Upper lobe of right lung (tissue), 1 donor: ENCODE data around the gene TYRO3. TPM values are rescaled to one million over a fixed set of nuclear protein-coding genes. Genes with fewer than 3 reads are reported as not detected.

Experiments
- ATAC-seq: fragments of 200-7000 bp; cut with Tn5 transposase; one replicate; pipeline ENCODE4 v1.9.1; 2020; ENCODE audit warnings: mild to moderate bottlenecking, moderate library complexity
- DNase-seq: peaks from one replicate; pipeline ENCODE4 v3.0.0-alpha.2; 2020
- H3K27ac ChIP-seq: fragments of 200-600 bp; one replicate; pipeline ENCODE4 v1.8.0; 2022
- H3K27me3 ChIP-seq: fragments of 200-600 bp; one replicate; pipeline ENCODE4 v1.8.0; 2022; ENCODE audit warnings: mild to moderate bottlenecking
- H3K36me3 ChIP-seq: fragments of 200-600 bp; one replicate; pipeline ENCODE4 v1.8.0; 2022
- H3K4me1 ChIP-seq: fragments of 200-600 bp; one replicate; pipeline ENCODE4 v1.8.0; 2022
- H3K4me3 ChIP-seq: fragments of 200-600 bp; one replicate; pipeline ENCODE4 v1.8.0; 2022; ENCODE audit warnings: mild to moderate bottlenecking
- H3K9me3 ChIP-seq: fragments of 200-600 bp; one replicate; pipeline ENCODE4 v1.8.0; 2022
- CTCF ChIP-seq: fragments of 200-600 bp; IDR thresholded peaks from one replicate; pipeline ENCODE4 v1.8.0; 2022; ENCODE audit warnings: antibody characterized with exemption
- intact Hi-C: fragments of 100-400 bp; cut with DNase I; formaldehyde crosslinking; loops from one replicate; pipeline ENCODE4 v1.11.0; 2022
- total RNA-seq: library from RNA; stranded (reverse); fragmentation: NEBNext Ultra II Directional; extraction: Animal tissue kit (Norgen Biotek cat#: 25700); gene quantifications from one replicate; pipeline ENCODE4 v1.2.1, GENCODE V29; 2021
- donor health status: DM: no; HTN: yes; CAD: no; lungs with severe emphysema.

Gene TYRO3
- total RNA-seq, 1 donor from 2014 or later, result 22.6 TPM

GRCh38 chr15:41523097-41523496 is 35.9 kb upstream of the TYRO3 start:
- Histone ChIP-seq H3K27me3 (no peaks in the 10 kb centered on the region), H3K4me3 (no peak overlapping the region), H3K36me3 (peaks cover 27% of the 10 kb centered on the region), H3K4me1 (no peaks in the 10 kb centered on the region), H3K9me3 (no peaks in the 10 kb centered on the region), H3K27ac (no peak overlapping the region)
- TF ChIP-seq CTCF, result no peak
- DNase-seq (no peak), ATAC-seq (peak; percentile 7)
- intact Hi-C loops, result no loop called here

GRCh38 chr15:41530363-41530956 is 28.6 kb upstream of the TYRO3 start:
- Histone ChIP-seq H3K4me3 (no peak overlapping the region), H3K27ac (no peak overlapping the region), H3K36me3 (peaks cover 71% of the 10 kb centered on the region), H3K4me1 (peaks cover 4% of the 10 kb centered on the region), H3K9me3 (no peaks in the 10 kb centered on the region), H3K27me3 (no peaks in the 10 kb centered on the region)
- no peak for TF ChIP-seq CTCF
- no peak for DNase-seq
- peak; percentile 13 for ATAC-seq
- intact Hi-C loops, result no loop called here

GRCh38 chr15:41535544-41535943 is 23.5 kb upstream of the TYRO3 start:
- intact Hi-C loops, result no loop called here
- Histone ChIP-seq H3K9me3 (no peaks in the 10 kb centered on the region), H3K27ac (no peak overlapping the region), H3K36me3 (peaks cover 40% of the 10 kb centered on the region), H3K4me1 (peaks cover 4% of the 10 kb centered on the region), H3K27me3 (no peaks in the 10 kb centered on the region), H3K4me3 (no peak overlapping the region)
- DNase-seq, result no peak
- ATAC-seq, result no peak
- TF ChIP-seq CTCF, result no peak

- ATAC-seq (no peak), DNase-seq (no peak)
- intact Hi-C loops, result no loop called here
- H3K9me3 ChIP-seq, result no peaks in the 10 kb centered on the region
- H3K27me3 ChIP-seq, result no peaks in the 10 kb centered on the region
- no peaks in the 10 kb centered on the region for H3K4me1 ChIP-seq
- H3K27ac ChIP-seq, result no peak overlapping the region
- H3K36me3 ChIP-seq, result peaks cover 40% of the 10 kb centered on the region
- TF ChIP-seq CTCF, result no peak
- no peak overlapping the region for H3K4me3 ChIP-seq
Measured at GRCh38 chr15:41536866-41537265, 22.1 kb upstream of the TYRO3 start.

GRCh38 chr15:41543521-41543870 is 15.5 kb upstream of the TYRO3 start:
- DNase-seq, result no peak
- peak overlapping the region; percentile 85 for H3K4me3 ChIP-seq
- H3K27ac ChIP-seq, result peak overlapping the region; percentile 78
- intact Hi-C loops, result no loop called here
- no peaks in the 10 kb centered on the region for H3K9me3 ChIP-seq
- H3K4me1 ChIP-seq, result peaks cover 5% of the 10 kb centered on the region
- no peaks in the 10 kb centered on the region for H3K27me3 ChIP-seq
- no peaks in the 10 kb centered on the region for H3K36me3 ChIP-seq
- ATAC-seq, result no peak
- TF ChIP-seq CTCF, result no peak

- no peak for TF ChIP-seq CTCF
- peak overlapping the region; percentile 85 for H3K4me3 ChIP-seq
- intact Hi-C loops, result no loop called here
- ATAC-seq (peak; percentile 86), DNase-seq (peak; percentile 91)
- H3K27me3 ChIP-seq, result no peaks in the 10 kb centered on the region
- no peaks in the 10 kb centered on the region for H3K36me3 ChIP-seq
- peaks cover 5% of the 10 kb centered on the region for H3K4me1 ChIP-seq
- peak overlapping the region; percentile 78 for H3K27ac ChIP-seq
- H3K9me3 ChIP-seq, result no peaks in the 10 kb centered on the region
Measured at GRCh38 chr15:41544650-41545015, 14.4 kb upstream of the TYRO3 start.
